Loucy (cell line): ENCODE data around the gene ERBB3.

Source experiments
- H2AFZ ChIP-seq: fragments of 200-600 bp; sonication (generic); 2 replicates; pipeline ENCODE4 v1.6.0; 2016; ENCODE audit warnings: antibody characterized with exemption, mild to moderate bottlenecking, low read length, moderate library complexity
- H3F3A ChIP-seq: fragments of 200-600 bp; 2 replicates; pipeline ENCODE4 v1.6.0; 2016; ENCODE audit warnings: antibody characterized with exemption, low read depth, mild to moderate bottlenecking
- H3K27me3 ChIP-seq: fragments of 200-600 bp; sonication (generic); 2 replicates; pipeline ENCODE4 v1.6.1; 2014; ENCODE audit warnings: low read length, mild to moderate bottlenecking; ENCODE audit not compliant: insufficient read depth, poor library complexity, severe bottlenecking
- H3K36me3 ChIP-seq: fragments of 200-600 bp; sonication (generic); 2 replicates; pipeline ENCODE4 v1.6.1; 2016; ENCODE audit warnings: low read length; ENCODE audit not compliant: insufficient read depth
- H3K4me1 ChIP-seq: fragments of 200-600 bp; sonication (generic); 2 replicates; pipeline ENCODE4 v1.5.1; 2014; ENCODE audit warnings: low read length, mild to moderate bottlenecking; ENCODE audit not compliant: insufficient read depth, poor library complexity, severe bottlenecking
- H3K4me2 ChIP-seq: fragments of 200-600 bp; sonication (generic); 2 replicates; pipeline ENCODE4 v1.6.0; 2014; ENCODE audit warnings: antibody characterized with exemption, low read length, low read depth, mild to moderate bottlenecking; ENCODE audit not compliant: poor library complexity, severe bottlenecking
- H3K4me3 ChIP-seq: fragments of 200-600 bp; sonication (generic); 2 replicates; pipeline ENCODE4 v1.5.1; 2014; ENCODE audit warnings: low read length, mild to moderate bottlenecking, mixed read lengths; ENCODE audit not compliant: poor library complexity, severe bottlenecking
- H3K79me2 ChIP-seq: fragments of 200-600 bp; sonication (generic); 2 replicates; pipeline ENCODE4 v1.6.1; 2014; ENCODE audit warnings: low read length; ENCODE audit not compliant: insufficient read depth
- H3K9ac ChIP-seq: fragments of 200-600 bp; sonication (generic); 2 replicates; pipeline ENCODE4 v1.6.0; 2014; ENCODE audit warnings: mild to moderate bottlenecking, low read depth, low read length, moderate library complexity; ENCODE audit not compliant: poor library complexity, severe bottlenecking
- H3K9me2 ChIP-seq: fragments of 200-600 bp; sonication (generic); replicated peaks from 2 replicates; pipeline ENCODE4 v1.6.1; 2016; ENCODE audit warnings: low read depth, low read length, mixed read lengths
- H3K9me3 ChIP-seq: fragments of 200-600 bp; sonication (generic); 2 replicates; pipeline ENCODE4 v1.6.1; 2014; ENCODE audit warnings: mild to moderate bottlenecking, antibody characterized with exemption, low read length, low read depth; ENCODE audit not compliant: insufficient read depth
- H4K20me1 ChIP-seq: fragments of 200-600 bp; sonication (generic); 2 replicates; pipeline ENCODE4 v1.6.0; 2014; ENCODE audit warnings: antibody characterized with exemption, low read length, mild to moderate bottlenecking; ENCODE audit not compliant: insufficient read depth, poor library complexity, severe bottlenecking
- EZH2phosphoT487 ChIP-seq: fragments of 200-600 bp; IDR thresholded peaks from 2 replicates; pipeline ENCODE4 v1.6.1; 2018; ENCODE audit warnings: antibody characterized with exemption, mild to moderate bottlenecking, moderate library complexity, borderline replicate concordance
- TF ChIP-seq, protein P1 (sequence below): fragments of 200-600 bp; sonication (generic); conservative IDR thresholded peaks from 2 replicates; pipeline ENCODE4 v1.5.1; 2014; ENCODE audit warnings: mild to moderate bottlenecking, antibody characterized with exemption, low read length

The ERBB3 gene

GRCh38 chr12:56121204-56121870 lies 41.4 kb downstream of the ERBB3 start:
- Histone ChIP-seq H3K79me2 (peaks cover 44% of the 10 kb centered on the region), H3K9me2 (no peaks in the 10 kb centered on the region), H3F3A (peaks cover 11% of the 10 kb centered on the region), H3K4me1 (peaks cover 26% of the 10 kb centered on the region), H3K27me3 (peaks cover 7% of the 10 kb centered on the region), H3K9ac (no peak overlapping the region), H3K4me2 (no peak overlapping the region), H3K4me3 (no peak overlapping the region), H4K20me1 (peaks cover 14% of the 10 kb centered on the region), H3K36me3 (peaks cover 7% of the 10 kb centered on the region; the same call in 1 of the 2 replicates), H2AFZ (no peak overlapping the region), H3K9me3 (no peaks in the 10 kb centered on the region)
- TF ChIP-seq, protein P1, sequence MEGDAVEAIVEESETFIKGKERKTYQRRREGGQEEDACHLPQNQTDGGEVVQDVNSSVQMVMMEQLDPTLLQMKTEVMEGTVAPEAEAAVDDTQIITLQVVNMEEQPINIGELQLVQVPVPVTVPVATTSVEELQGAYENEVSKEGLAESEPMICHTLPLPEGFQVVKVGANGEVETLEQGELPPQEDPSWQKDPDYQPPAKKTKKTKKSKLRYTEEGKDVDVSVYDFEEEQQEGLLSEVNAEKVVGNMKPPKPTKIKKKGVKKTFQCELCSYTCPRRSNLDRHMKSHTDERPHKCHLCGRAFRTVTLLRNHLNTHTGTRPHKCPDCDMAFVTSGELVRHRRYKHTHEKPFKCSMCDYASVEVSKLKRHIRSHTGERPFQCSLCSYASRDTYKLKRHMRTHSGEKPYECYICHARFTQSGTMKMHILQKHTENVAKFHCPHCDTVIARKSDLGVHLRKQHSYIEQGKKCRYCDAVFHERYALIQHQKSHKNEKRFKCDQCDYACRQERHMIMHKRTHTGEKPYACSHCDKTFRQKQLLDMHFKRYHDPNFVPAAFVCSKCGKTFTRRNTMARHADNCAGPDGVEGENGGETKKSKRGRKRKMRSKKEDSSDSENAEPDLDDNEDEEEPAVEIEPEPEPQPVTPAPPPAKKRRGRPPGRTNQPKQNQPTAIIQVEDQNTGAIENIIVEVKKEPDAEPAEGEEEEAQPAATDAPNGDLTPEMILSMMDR, result no peak
- TF ChIP-seq EZH2phosphoT487, result no peak

GRCh38 chr12:56122637-56123036 lies 42.7 kb downstream of the ERBB3 start:
- Histone ChIP-seq H4K20me1 (peaks cover 5% of the 10 kb centered on the region), H3F3A (peaks cover 11% of the 10 kb centered on the region), H3K4me1 (peaks cover 38% of the 10 kb centered on the region), H3K4me3 (no peak overlapping the region), H3K9ac (no peak overlapping the region), H3K36me3 (no peaks in the 10 kb centered on the region), H3K27me3 (no peaks in the 10 kb centered on the region), H3K4me2 (no peak overlapping the region), H3K9me2 (no peaks in the 10 kb centered on the region), H3K9me3 (no peaks in the 10 kb centered on the region), H2AFZ (no peak overlapping the region), H3K79me2 (peaks cover 34% of the 10 kb centered on the region)
- TF ChIP-seq, protein P1, result no peak
- TF ChIP-seq EZH2phosphoT487, result no peak

DNA sequence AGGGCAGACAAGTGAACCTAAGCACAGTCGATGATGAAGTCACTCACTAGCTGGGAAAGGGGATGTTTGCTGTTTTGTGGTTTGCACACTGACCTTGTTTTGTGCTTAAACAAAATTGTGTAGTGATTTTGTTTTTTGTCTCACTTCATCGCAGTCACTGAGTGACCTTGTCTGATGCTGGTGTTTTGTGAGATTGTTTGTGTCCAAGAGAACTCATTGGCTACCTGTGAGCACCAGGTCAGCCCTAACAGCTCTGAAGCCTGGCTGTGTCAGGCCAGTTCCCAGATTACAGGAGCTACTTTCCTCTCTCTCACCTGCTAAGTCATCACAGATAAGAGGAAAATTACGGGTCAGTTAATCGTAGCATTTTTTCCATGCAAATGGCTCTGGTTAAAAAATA lies 44.2 kb downstream of the ERBB3 start:
- no peaks in the 10 kb centered on the region for H3K36me3 ChIP-seq
- TF ChIP-seq, protein P1, result no peak
- TF ChIP-seq EZH2phosphoT487, result no peak
- H3K4me1 ChIP-seq, result peaks cover 40% of the 10 kb centered on the region
- no peak overlapping the region for H2AFZ ChIP-seq
- H4K20me1 ChIP-seq, result peaks cover 6% of the 10 kb centered on the region
- no peak overlapping the region for H3K4me3 ChIP-seq
- H3K4me2 ChIP-seq, result no peak overlapping the region
- H3K27me3 ChIP-seq, result no peaks in the 10 kb centered on the region
- H3K9ac ChIP-seq, result no peak overlapping the region
- peaks cover 34% of the 10 kb centered on the region for H3K79me2 ChIP-seq
- H3K9me2 ChIP-seq, result no peaks in the 10 kb centered on the region
- no peaks in the 10 kb centered on the region for H3K9me3 ChIP-seq
- peaks cover 7% of the 10 kb centered on the region for H3F3A ChIP-seq
